Naive thymus-derived CD8-positive, alpha-beta T cell (primary cell): ENCODE measurements around the gene PRKRA. TPM values are rescaled to one million over a fixed set of nuclear protein-coding genes. Genes with fewer than 3 reads are reported as not detected.

ENCODE experiments used
- ATAC-seq, 2 donors: fragments of 150-1000 bp; cut with Tn5 transposase in 1 of 2; sonication (Bioruptor Pico), chemical (Tn5 transposase) in 1 of 2; 1 replicate in 1 of 2; 2 replicates in 1 of 2; pipeline ENCODE4 v1.10.0; 2021; ENCODE audit warnings: mild to moderate bottlenecking in 2 of 2, moderate library complexity in 2 of 2
- POLR2A ChIA-PET: fragments of 350-600 bp; sonication (Branson Sonifier 250); formaldehyde crosslinking; loops from one replicate; lab custom pipeline; 2021; ENCODE audit warnings: antibody characterized with exemption; lab: Charles Lee
- DNase-seq, 10 donors: peaks; one replicate each; pipeline versions ENCODE4 v3.0.0 to v3.0.0-alpha.2; 2020 to 2022
- H3K27ac Mint-ChIP-seq, 10 donors: one replicate each; pipeline ENCODE4 v1.8.0; 2020 to 2022; ENCODE audit warnings: mild to moderate bottlenecking in 10 of 10, mixed read lengths in 10 of 10, moderate library complexity in 4 of 10, inconsistent platforms in 1 of 10
- H3K27me3 Mint-ChIP-seq, 5 donors: one replicate each; pipeline ENCODE4 v1.8.0; 2021 to 2022; ENCODE audit warnings: mixed read lengths in 5 of 5
- H3K36me3 Mint-ChIP-seq, 3 donors: one replicate each; pipeline ENCODE4 v1.8.0; 2020 to 2022; ENCODE audit warnings: mixed read lengths in 3 of 3, mild to moderate bottlenecking in 2 of 3, inconsistent platforms in 1 of 3
- H3K4me1 Mint-ChIP-seq, 4 donors: one replicate each; pipeline ENCODE4 v1.8.0; 2021 to 2022; ENCODE audit warnings: mixed read lengths in 4 of 4
- H3K4me3 Mint-ChIP-seq, 10 donors: one replicate each; pipeline ENCODE4 v1.8.0; 2020 to 2022; ENCODE audit warnings: mild to moderate bottlenecking in 10 of 10, mixed read lengths in 10 of 10, moderate library complexity in 6 of 10, inconsistent platforms in 1 of 10
- H3K9me3 Mint-ChIP-seq, 9 donors: one replicate each; pipeline ENCODE4 v1.8.0; 2020 to 2022; ENCODE audit warnings: mixed read lengths in 9 of 9, mild to moderate bottlenecking in 3 of 9, inconsistent platforms in 1 of 9, moderate library complexity in 1 of 9
- polyA plus RNA-seq, 3 donors: library from polyadenylated mRNA; unstranded; fragments of 300-500 nt; fragmentation: Illumina TruSeq; gene quantifications; one replicate each; pipeline ENCODE4 v1.2.3, GENCODE V29; 2021
- total RNA-seq, 8 experiments: library from RNA in 2 of 8; stranded (reverse) in 2 of 8; gene quantifications; one replicate each; pipeline ENCODE4 v1.2.3 and lab custom pipeline; 2021 to 2026

Gene PRKRA
- total and polyA plus RNA-seq, 5 experiments from 2014 or later, result 57.4 to 74.8 (median 66.1) TPM

GRCh38 chr2:178409261-178409660 is 41.7 kb downstream of the PRKRA start:
- H3K36me3 Mint-ChIP-seq, result no peaks in the 10 kb centered on the region
- H3K27me3 Mint-ChIP-seq, result no peaks in the 10 kb centered on the region
- H3K27ac Mint-ChIP-seq, result no peak overlapping the region
- DNase-seq, result no peak
- ATAC-seq, result no peak
- no peaks in the 10 kb centered on the region for H3K9me3 Mint-ChIP-seq
- no peak overlapping the region for H3K4me3 Mint-ChIP-seq
- peaks cover 6 to 15% (median 9%) of the 10 kb centered on the region in 4 donors for H3K4me1 Mint-ChIP-seq
- POLR2A ChIA-PET, result no interaction called here

GRCh38 chr2:178404368-178404767 is 46.6 kb downstream of the PRKRA start:
- ATAC-seq, result no peak

GRCh38 chr2:178403671-178404306 is 47.2 kb downstream of the PRKRA start:
- H3K9me3 Mint-ChIP-seq, result no peaks in the 10 kb centered on the region
- POLR2A ChIA-PET, result no interaction called here
- no peaks in the 10 kb centered on the region for H3K36me3 Mint-ChIP-seq
- H3K27ac Mint-ChIP-seq, result no peak overlapping the region
- no peak overlapping the region for H3K4me3 Mint-ChIP-seq
- peaks cover 0 to 4% (median 0%) of the 10 kb centered on the region in 5 donors for H3K27me3 Mint-ChIP-seq
- H3K4me1 Mint-ChIP-seq, result no peaks in the 10 kb centered on the region
- ATAC-seq (no peak), DNase-seq (no peak)

More at GRCh38 chr2:178404368-178404767, 46.6 kb downstream of the PRKRA start:
- H3K4me3 Mint-ChIP-seq, result no peak overlapping the region
- H3K27ac Mint-ChIP-seq, result no peak overlapping the region
- no peaks in the 10 kb centered on the region for H3K4me1 Mint-ChIP-seq
- H3K36me3 Mint-ChIP-seq, result no peaks in the 10 kb centered on the region
- no peak for DNase-seq
- no peaks in the 10 kb centered on the region for H3K9me3 Mint-ChIP-seq
- POLR2A ChIA-PET, result interaction anchor here (1.1 kb wide), 1 partner anchor 10 kb away, joined by 4 read pairs; no protein-coding TSS in a partner anchor
- H3K27me3 Mint-ChIP-seq, result peaks cover 0 to 4% (median 0%) of the 10 kb centered on the region in 5 donors

- H3K27ac Mint-ChIP-seq, result peak overlapping the region in 1 of 10 donors; percentile 41
- no peaks in the 10 kb centered on the region for H3K9me3 Mint-ChIP-seq
- no peak overlapping the region for H3K4me3 Mint-ChIP-seq
- ATAC-seq (no peak), DNase-seq (no peak)
- peaks cover 0 to 2% (median 0%) of the 10 kb centered on the region in 4 donors for H3K4me1 Mint-ChIP-seq
- H3K36me3 Mint-ChIP-seq, result no peaks in the 10 kb centered on the region
- peaks cover 0 to 4% (median 0%) of the 10 kb centered on the region in 5 donors for H3K27me3 Mint-ChIP-seq
- POLR2A ChIA-PET, result no interaction called here
Measured at GRCh38 chr2:178401994-178402437, 49.0 kb downstream of the PRKRA start.

GRCh38 chr2:178397002-178397605 is 53.9 kb downstream of the PRKRA start:
- peak; percentile 66 to 74 for ATAC-seq

GRCh38 chr2:178395941-178396570 is 54.9 kb downstream of the PRKRA start:
- Mint-ChIP-seq H3K36me3 (no peaks in the 10 kb centered on the region), H3K4me1 (peaks cover 0 to 2% (median 0%) of the 10 kb centered on the region in 4 donors), H3K27me3 (peaks cover 0 to 3% (median 0%) of the 10 kb centered on the region in 5 donors), H3K4me3 (no peak overlapping the region), H3K27ac (no peak overlapping the region), H3K9me3 (no peaks in the 10 kb centered on the region)
- POLR2A ChIA-PET, result no interaction called here
- ATAC-seq, result no peak
- DNase-seq, result no peak

More at GRCh38 chr2:178397002-178397605, 53.9 kb downstream of the PRKRA start:
- Mint-ChIP-seq H3K4me3 (no peak overlapping the region), H3K36me3 (no peaks in the 10 kb centered on the region), H3K27me3 (peaks cover 0 to 5% (median 0%) of the 10 kb centered on the region in 5 donors), H3K27ac (no peak overlapping the region), H3K4me1 (peaks cover 0 to 2% (median 0%) of the 10 kb centered on the region in 4 donors), H3K9me3 (no peaks in the 10 kb centered on the region)
- POLR2A ChIA-PET, result no interaction called here
- peak in 4 of 10 donors; percentile 5 to 51 (median 44) for DNase-seq

- no peaks in the 10 kb centered on the region for H3K36me3 Mint-ChIP-seq
- H3K4me3 Mint-ChIP-seq, result no peak overlapping the region
- POLR2A ChIA-PET, result interaction anchor here (0.6 kb wide), 1 partner anchor 39 kb away, joined by 3 read pairs; no protein-coding TSS in a partner anchor
- peaks cover 0 to 3% (median 0%) of the 10 kb centered on the region in 5 donors for H3K27me3 Mint-ChIP-seq
- H3K9me3 Mint-ChIP-seq, result no peaks in the 10 kb centered on the region
- H3K4me1 Mint-ChIP-seq, result peaks cover 0 to 2% (median 0%) of the 10 kb centered on the region in 4 donors
- no peak overlapping the region for H3K27ac Mint-ChIP-seq
- no peak for DNase-seq
- no peak for ATAC-seq
Measured at GRCh38 chr2:178395295-178395694, 55.7 kb downstream of the PRKRA start.

GRCh38 chr2:178394859-178395258 is 56.1 kb downstream of the PRKRA start:
- Mint-ChIP-seq H3K4me3 (no peak overlapping the region), H3K27me3 (peaks cover 0 to 3% (median 0%) of the 10 kb centered on the region in 5 donors), H3K36me3 (no peaks in the 10 kb centered on the region), H3K4me1 (peaks cover 0 to 2% (median 0%) of the 10 kb centered on the region in 4 donors), H3K27ac (no peak overlapping the region), H3K9me3 (no peaks in the 10 kb centered on the region)
- ATAC-seq, result no peak
- no peak for DNase-seq
- POLR2A ChIA-PET, result interaction anchor here (0.6 kb wide), 1 partner anchor 40 kb away, joined by 3 read pairs; no protein-coding TSS in a partner anchor

- POLR2A ChIA-PET, result no interaction called here
- peaks cover 0 to 4% (median 3%) of the 10 kb centered on the region in 5 donors for H3K27me3 Mint-ChIP-seq
- H3K4me1 Mint-ChIP-seq, result peaks cover 0 to 3% (median 1%) of the 10 kb centered on the region in 4 donors
- H3K9me3 Mint-ChIP-seq, result no peaks in the 10 kb centered on the region
- no peak overlapping the region for H3K4me3 Mint-ChIP-seq
- ATAC-seq, result no peak
- H3K27ac Mint-ChIP-seq, result no peak overlapping the region
- DNase-seq, result no peak
- no peaks in the 10 kb centered on the region for H3K36me3 Mint-ChIP-seq
Measured at GRCh38 chr2:178392215-178392614, 58.8 kb downstream of the PRKRA start.

- DNase-seq, result no peak
- H3K36me3 Mint-ChIP-seq, result no peaks in the 10 kb centered on the region
Measured at GRCh38 chr2:178391701-178392100, 59.3 kb downstream of the PRKRA start.

GRCh38 chr2:178388287-178388686 is 62.7 kb downstream of the PRKRA start:
- POLR2A ChIA-PET, result no interaction called here
- Mint-ChIP-seq H3K27ac (no peak overlapping the region), H3K9me3 (no peaks in the 10 kb centered on the region), H3K27me3 (peaks cover 0 to 8% (median 4%) of the 10 kb centered on the region in 5 donors), H3K4me3 (no peak overlapping the region), H3K36me3 (no peaks in the 10 kb centered on the region), H3K4me1 (peaks cover 0 to 6% (median 1%) of the 10 kb centered on the region in 4 donors)
- no peak for DNase-seq
- ATAC-seq, result no peak

More at GRCh38 chr2:178391701-178392100, 59.3 kb downstream of the PRKRA start:
- H3K4me3 Mint-ChIP-seq, result no peak overlapping the region
- no peak overlapping the region for H3K27ac Mint-ChIP-seq
- POLR2A ChIA-PET, result no interaction called here
- peaks cover 0 to 6% (median 1%) of the 10 kb centered on the region in 4 donors for H3K4me1 Mint-ChIP-seq
- ATAC-seq, result no peak
- H3K27me3 Mint-ChIP-seq, result peaks cover 0 to 4% (median 3%) of the 10 kb centered on the region in 5 donors
- no peaks in the 10 kb centered on the region for H3K9me3 Mint-ChIP-seq

- H3K36me3 Mint-ChIP-seq, result no peaks in the 10 kb centered on the region
- H3K4me1 Mint-ChIP-seq, result peaks cover 0 to 6% (median 1%) of the 10 kb centered on the region in 4 donors
- no peak for ATAC-seq
- POLR2A ChIA-PET, result no interaction called here
- H3K27ac Mint-ChIP-seq, result peak overlapping the region in 1 of 10 donors; percentile 20
- H3K9me3 Mint-ChIP-seq, result no peaks in the 10 kb centered on the region
- no peak overlapping the region for H3K4me3 Mint-ChIP-seq
- H3K27me3 Mint-ChIP-seq, result peaks cover 0 to 8% (median 4%) of the 10 kb centered on the region in 5 donors
- DNase-seq, result no peak
Measured at GRCh38 chr2:178386986-178387597, 63.9 kb downstream of the PRKRA start.
